Kidney (tissue), 14 donors: ENCODE results near the gene RPL19. TPM values are rescaled to one million over a fixed set of nuclear protein-coding genes. Genes with fewer than 3 reads are reported as not detected.

Experiments used
- DNase-seq, 5 donors: peaks; one replicate each; pipeline ENCODE4 v3.0.0-alpha.2; 2013 to 2020
- FAIRE-seq: peaks from 2 replicates; lab custom pipeline; 2012; peaks lifted over from hg19 to GRCh38; lab: Jason Lieb, UNC
- H3K27ac ChIP-seq, 2 donors: one replicate each; pipeline ENCODE4 v1.7.0; 2013; ENCODE audit warnings: low read depth in 2 of 2, low read length in 2 of 2, inconsistent platforms in 1 of 2
- H3K27me3 ChIP-seq: one replicate; pipeline ENCODE4 v1.7.1; 2013; ENCODE audit warnings: low read length, inconsistent platforms; ENCODE audit not compliant: control insufficient read depth, insufficient read depth
- H3K36me3 ChIP-seq, 3 donors: one replicate each; pipeline versions ENCODE4 v1.7.0 to v1.7.1; 2013; ENCODE audit warnings: low read length in 3 of 3, control low read depth in 1 of 3, inconsistent platforms in 1 of 3; ENCODE audit not compliant: insufficient read depth in 3 of 3, control insufficient read depth in 2 of 3
- H3K4me1 ChIP-seq, 3 donors: one replicate each; pipeline versions ENCODE4 v1.7.0 to v1.7.1; 2013; ENCODE audit warnings: low read length in 3 of 3, inconsistent platforms in 1 of 3, low read depth in 1 of 3; ENCODE audit not compliant: control insufficient read depth in 2 of 3, insufficient read depth in 2 of 3
- H3K4me3 ChIP-seq, 3 donors: one replicate each; pipeline versions ENCODE4 v1.7.0 to v1.8.1; 2013; ENCODE audit warnings: low read length in 3 of 3, control low read depth in 1 of 3, inconsistent platforms in 1 of 3
- H3K9ac ChIP-seq, 3 donors: one replicate each; pipeline versions ENCODE4 v1.7.0 to v1.7.1; 2013; ENCODE audit warnings: low read length in 3 of 3, control low read depth in 1 of 3, inconsistent platforms in 1 of 3
- H3K9me3 ChIP-seq, 3 donors: one replicate each; pipeline versions ENCODE4 v1.7.0 to v1.7.1; 2013; ENCODE audit warnings: low read length in 3 of 3, control low read depth in 1 of 3, inconsistent platforms in 1 of 3; ENCODE audit not compliant: control insufficient read depth in 2 of 3, insufficient read depth in 1 of 3
- intact Hi-C: fragments of 100-400 bp; cut with DNase I; formaldehyde crosslinking; loops from one replicate; pipeline ENCODE4 v1.11.1; 2022
- polyA plus RNA-seq: library from polyadenylated mRNA; stranded (reverse); fragments of 350-450 nt; fragmentation: Illumina TruSeq; extraction: RNeasy Lipid Tissue Mini Kit (QIAGEN cat#74804); gene quantifications from one replicate; pipeline ENCODE4 v1.2.3, GENCODE V29; 2014; ENCODE audit warnings: low read depth, low replicate concordance; ENCODE audit not compliant: insufficient read depth
- total RNA-seq: library from RNA; stranded (reverse); fragmentation: NEBNext Ultra II Directional; extraction: Animal tissue kit (Norgen Biotek cat#: 25700); gene quantifications from one replicate; pipeline ENCODE4 v1.2.1, GENCODE V29; 2021
- TF ChIP-seq, protein P1 (sequence below): IDR thresholded peaks from 3 replicates; pipeline ENCODE4 v1.5.1; 2012; ENCODE audit warnings: mild to moderate bottlenecking, moderate library complexity, borderline replicate concordance; ENCODE audit not compliant: insufficient read depth; ENCODE audit errors: extremely low read depth
- donor health status: control.
- donor health status: control.
- donor health status: control.
- donor health status: control.
- donor health status: control.
- donor health status: DM: yes; HTN: yes; CAD: no.
- donor health status: Normal renal cell carcinoma (clear cell type).

The RPL19 gene
- total and polyA plus RNA-seq, 2 donors from 2014 or later = 1,460 to 2,512 TPM

DNA sequence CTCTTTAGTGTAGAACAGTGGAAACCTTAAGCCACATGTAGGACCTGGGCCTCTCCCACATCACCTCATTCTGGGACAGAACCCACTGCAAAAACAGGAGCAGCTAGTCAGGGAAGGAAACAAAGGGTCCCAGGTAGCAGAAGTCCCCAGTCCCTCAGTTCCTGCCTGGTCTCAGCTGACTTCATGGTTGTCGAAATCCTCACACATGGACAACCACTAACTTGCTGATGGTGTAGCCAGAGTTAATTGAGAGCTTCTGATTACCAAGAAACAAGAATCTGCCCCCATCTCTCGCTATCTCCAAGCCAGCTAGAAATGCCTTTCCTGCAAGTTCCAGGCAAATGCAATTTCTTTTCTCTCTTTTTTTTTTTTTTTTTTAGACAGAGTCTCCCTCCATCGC is 30.6 kb upstream of the RPL19 start:
- FAIRE-seq = no peak
- intact Hi-C loops = no loop called here
- no peaks in the 10 kb centered on the region for H3K36me3 ChIP-seq

DNA sequence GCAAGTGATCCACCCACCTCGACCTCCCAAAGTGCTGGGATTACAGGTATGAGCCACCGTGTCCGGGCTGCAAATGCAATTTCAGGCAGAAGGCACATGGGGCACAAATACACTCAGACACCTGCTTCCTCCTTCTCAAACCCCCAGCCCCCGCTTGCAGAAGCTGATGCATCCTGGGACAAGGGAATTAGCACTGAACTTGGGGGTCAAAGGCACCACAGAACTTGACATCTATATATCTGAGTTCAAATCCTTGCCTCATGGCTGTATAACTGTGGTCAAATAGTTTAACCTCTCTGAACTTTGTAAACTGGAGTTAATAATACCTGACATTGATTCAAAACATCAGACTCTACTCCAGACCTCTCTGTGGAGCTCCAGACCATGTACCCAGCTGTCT is 30.0 kb upstream of the RPL19 start:
- Histone ChIP-seq H3K9me3 (no peaks in the 10 kb centered on the region), H3K4me3 (no peak overlapping the region), H3K27me3 (no peaks in the 10 kb centered on the region), H3K27ac (no peak overlapping the region), H3K36me3 (no peaks in the 10 kb centered on the region), H3K4me1 (peaks cover 0 to 3% (median 0%) of the 10 kb centered on the region in 3 donors), H3K9ac (no peak overlapping the region)
- intact Hi-C loops = no loop called here
- DNase-seq (no peak), FAIRE-seq (no peak)
- TF ChIP-seq, protein P1, sequence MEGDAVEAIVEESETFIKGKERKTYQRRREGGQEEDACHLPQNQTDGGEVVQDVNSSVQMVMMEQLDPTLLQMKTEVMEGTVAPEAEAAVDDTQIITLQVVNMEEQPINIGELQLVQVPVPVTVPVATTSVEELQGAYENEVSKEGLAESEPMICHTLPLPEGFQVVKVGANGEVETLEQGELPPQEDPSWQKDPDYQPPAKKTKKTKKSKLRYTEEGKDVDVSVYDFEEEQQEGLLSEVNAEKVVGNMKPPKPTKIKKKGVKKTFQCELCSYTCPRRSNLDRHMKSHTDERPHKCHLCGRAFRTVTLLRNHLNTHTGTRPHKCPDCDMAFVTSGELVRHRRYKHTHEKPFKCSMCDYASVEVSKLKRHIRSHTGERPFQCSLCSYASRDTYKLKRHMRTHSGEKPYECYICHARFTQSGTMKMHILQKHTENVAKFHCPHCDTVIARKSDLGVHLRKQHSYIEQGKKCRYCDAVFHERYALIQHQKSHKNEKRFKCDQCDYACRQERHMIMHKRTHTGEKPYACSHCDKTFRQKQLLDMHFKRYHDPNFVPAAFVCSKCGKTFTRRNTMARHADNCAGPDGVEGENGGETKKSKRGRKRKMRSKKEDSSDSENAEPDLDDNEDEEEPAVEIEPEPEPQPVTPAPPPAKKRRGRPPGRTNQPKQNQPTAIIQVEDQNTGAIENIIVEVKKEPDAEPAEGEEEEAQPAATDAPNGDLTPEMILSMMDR = no peak

More for the DNA sequence above, 30.6 kb upstream of the RPL19 start:
- no peaks in the 10 kb centered on the region for H3K9me3 ChIP-seq
- H3K4me1 ChIP-seq = peaks cover 0 to 8% (median 0%) of the 10 kb centered on the region in 3 donors
- H3K27me3 ChIP-seq = no peaks in the 10 kb centered on the region
- no peak overlapping the region for H3K4me3 ChIP-seq
- TF ChIP-seq, protein P1 = no peak
- no peak overlapping the region for H3K27ac ChIP-seq
- H3K9ac ChIP-seq = no peak overlapping the region
- DNase-seq = no peak

DNA sequence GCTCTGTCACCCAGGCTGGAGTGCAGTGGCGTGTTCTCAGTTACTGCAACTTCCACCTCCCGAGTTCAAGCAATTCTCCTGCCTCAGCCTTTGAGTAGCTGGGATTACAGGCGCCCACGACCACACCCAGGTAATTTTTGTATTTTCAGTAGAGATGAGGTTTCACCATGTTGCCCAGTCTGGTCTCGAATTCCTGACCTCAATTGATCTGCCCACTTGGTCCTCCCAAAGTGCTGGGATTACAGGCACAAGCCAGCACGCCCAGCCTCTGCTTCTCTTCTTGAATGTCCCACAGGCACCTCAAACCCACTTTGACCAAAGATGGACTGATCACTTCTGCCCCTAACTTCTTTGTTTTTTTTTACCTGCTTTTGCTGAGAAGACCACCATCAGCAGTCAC is 29.5 kb upstream of the RPL19 start:
- no peak overlapping the region for H3K4me3 ChIP-seq
- FAIRE-seq = no peak
- intact Hi-C loops = no loop called here
- H3K4me1 ChIP-seq = no peaks in the 10 kb centered on the region
- no peaks in the 10 kb centered on the region for H3K27me3 ChIP-seq
- DNase-seq = no peak
- H3K9ac ChIP-seq = no peak overlapping the region
- H3K36me3 ChIP-seq = no peaks in the 10 kb centered on the region
- no peaks in the 10 kb centered on the region for H3K9me3 ChIP-seq
- no peak overlapping the region for H3K27ac ChIP-seq
- TF ChIP-seq, protein P1 = no peak

DNA sequence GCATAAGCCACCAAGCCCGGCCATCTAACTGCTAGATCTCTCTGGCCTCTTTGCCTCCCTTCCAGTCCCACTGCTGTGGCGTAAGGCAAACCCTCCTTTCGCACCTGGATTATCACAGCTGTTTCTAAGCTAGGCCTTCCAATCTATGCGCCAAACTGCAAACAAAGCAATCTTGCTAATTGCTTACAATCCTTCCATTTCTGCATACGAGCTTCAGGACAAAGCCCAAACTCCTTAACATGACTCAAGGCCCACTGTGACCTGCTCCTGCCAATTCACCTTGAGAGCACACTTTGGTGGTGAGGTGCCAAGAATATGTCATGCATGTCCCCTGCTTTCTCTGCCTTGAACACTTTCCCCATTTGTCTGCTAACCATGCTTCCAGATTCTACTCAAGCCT is 28.1 kb upstream of the RPL19 start:
- DNase-seq (no peak), FAIRE-seq (no peak)
- TF ChIP-seq, protein P1 = no peak

More for the DNA sequence above, 28.1 kb upstream of the RPL19 start:
- no peaks in the 10 kb centered on the region for H3K36me3 ChIP-seq
- H3K27me3 ChIP-seq = no peaks in the 10 kb centered on the region
- no peaks in the 10 kb centered on the region for H3K9me3 ChIP-seq
- intact Hi-C loops = no loop called here
- no peak overlapping the region for H3K9ac ChIP-seq
- no peaks in the 10 kb centered on the region for H3K4me1 ChIP-seq
- no peak overlapping the region for H3K27ac ChIP-seq
- H3K4me3 ChIP-seq = peak overlapping the region in 1 of 3 donors; percentile 11
